ENCODE data around the gene CDH23. TPM values are rescaled to one million over a fixed set of nuclear protein-coding genes. Genes with fewer than 3 reads are reported as not detected.

The CDH23 gene
- total RNA-seq, 1 experiment from 2014 or later: 7.8 TPM

DNA sequence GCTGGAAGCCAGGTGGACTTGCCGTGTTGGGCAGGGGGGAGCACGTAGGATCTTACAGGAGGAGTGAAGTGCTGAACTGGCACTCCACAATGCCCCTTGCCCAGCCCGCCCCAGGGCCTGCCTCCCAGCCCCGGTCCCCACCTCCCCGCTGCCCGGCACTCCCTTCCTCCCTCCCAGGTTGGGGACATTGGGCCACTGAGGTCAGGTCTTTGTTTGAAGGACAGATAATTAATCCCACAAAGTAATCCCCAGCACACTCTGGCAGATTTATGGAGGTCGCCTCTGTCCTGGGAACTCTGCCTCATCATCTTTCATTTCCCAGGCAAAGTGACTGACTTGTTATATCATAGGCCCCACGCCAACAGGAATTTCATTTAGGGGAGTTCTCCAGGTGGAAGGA lies 200.0 kb downstream of the CDH23 start:
- H3K9me2 ChIP-seq (ENCODE audit: insufficient read depth): no peaks in the 10 kb centered on the region
- H3K27ac ChIP-seq: no peak overlapping the region
- no peaks in the 10 kb centered on the region for H3F3A ChIP-seq (ENCODE audit: insufficient read depth, low read depth)
- intact Hi-C loops (cut with micrococcal nuclease; ENCODE audit: unreplicated experiment): no loop called here
- H3K4me3 ChIP-seq: no peak overlapping the region
- H3K4me2 ChIP-seq: no peak overlapping the region
- H3K27me3 ChIP-seq (ENCODE audit: insufficient read depth, low read depth): no peaks in the 10 kb centered on the region
- ChIA-PET POLR2A (ENCODE audit: unreplicated experiment) (no interaction called here), CTCF (no interaction called here)
- DNase-seq: no peak
- no peaks in the 10 kb centered on the region for H3K36me3 ChIP-seq (ENCODE audit: low read depth)
- no peaks in the 10 kb centered on the region for H3K9me3 ChIP-seq (ENCODE audit: insufficient read depth, low read depth)
- no TSS peak for BruUV-seq (replicated peaks)
- H4K20me1 ChIP-seq (ENCODE audit: insufficient read depth): no peaks in the 10 kb centered on the region
- H2AFZ ChIP-seq: no peak overlapping the region
- no peaks in the 10 kb centered on the region for H3K79me2 ChIP-seq (ENCODE audit: low read depth)
- TF ChIP-seq EZH2 (IDR thresholded peaks at IDR 0.05; ENCODE audit: low read depth): no peak
- no peak for TF ChIP-seq CTCF (conservative IDR thresholded peaks at IDR 0.05)
- no peaks in the 10 kb centered on the region for H3K4me1 ChIP-seq (replicated peaks; ENCODE audit: insufficient read depth)

GRCh38 chr10:71597821-71598498 lies 201.2 kb downstream of the CDH23 start:
- Histone ChIP-seq H3F3A (ENCODE audit: insufficient read depth, low read depth) (no peaks in the 10 kb centered on the region), H3K9me3 (ENCODE audit: insufficient read depth, low read depth) (no peaks in the 10 kb centered on the region), H3K4me2 (no peak overlapping the region), H3K79me2 (ENCODE audit: low read depth) (no peaks in the 10 kb centered on the region), H3K4me3 (no peak overlapping the region), H3K27ac (no peak overlapping the region), H3K9me2 (ENCODE audit: insufficient read depth) (no peaks in the 10 kb centered on the region), H4K20me1 (ENCODE audit: insufficient read depth) (no peaks in the 10 kb centered on the region), H2AFZ (no peak overlapping the region), H3K27me3 (ENCODE audit: insufficient read depth, low read depth) (no peaks in the 10 kb centered on the region), H3K4me1 (replicated peaks; ENCODE audit: insufficient read depth) (no peaks in the 10 kb centered on the region), H3K36me3 (ENCODE audit: low read depth) (no peaks in the 10 kb centered on the region)
- no peak for DNase-seq
- CTCF ChIA-PET: interaction anchor here (1.0 kb wide), 1 partner anchor 99 kb away, joined by 7 read pairs; no protein-coding TSS in a partner anchor
- TF ChIP-seq EZH2 (IDR thresholded peaks at IDR 0.05; ENCODE audit: low read depth) (no peak), CTCF (conservative IDR thresholded peaks at IDR 0.05) (no peak)
- no TSS peak for BruUV-seq (replicated peaks)
- POLR2A ChIA-PET (ENCODE audit: unreplicated experiment): no interaction called here
- intact Hi-C loops (cut with micrococcal nuclease; ENCODE audit: unreplicated experiment): no loop called here

DNA sequence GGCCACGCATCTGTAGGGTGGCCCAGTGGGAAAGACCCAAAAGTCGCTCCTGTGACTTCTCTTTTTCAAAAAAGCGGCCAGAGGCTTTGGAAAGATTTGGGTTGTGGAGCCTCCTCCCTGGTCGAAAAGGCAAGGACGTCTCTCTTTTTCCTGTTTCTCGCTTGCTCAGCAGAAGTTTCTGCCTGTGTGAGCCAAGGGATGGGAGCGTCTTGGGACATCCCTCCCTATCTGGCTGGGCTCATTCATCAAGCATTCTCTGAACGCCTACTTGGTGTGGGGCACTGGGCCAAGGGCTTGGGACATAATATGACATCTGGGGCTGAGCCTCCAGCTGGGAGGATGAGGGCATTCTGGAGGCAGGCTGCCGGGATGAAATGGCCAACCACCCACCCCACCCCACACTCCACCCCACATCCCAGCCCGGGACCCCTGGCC lies 201.9 kb downstream of the CDH23 start:
- no peaks in the 10 kb centered on the region for H3K4me1 ChIP-seq (replicated peaks; ENCODE audit: insufficient read depth)
- no peak for DNase-seq
- no peak overlapping the region for H3K4me3 ChIP-seq
- no peak overlapping the region for H2AFZ ChIP-seq
- BruUV-seq (replicated peaks): no TSS peak
- H3K4me2 ChIP-seq: no peak overlapping the region
- no peak overlapping the region for H3K27ac ChIP-seq
- H3K79me2 ChIP-seq (ENCODE audit: low read depth): no peaks in the 10 kb centered on the region
- no peaks in the 10 kb centered on the region for H3K9me2 ChIP-seq (ENCODE audit: insufficient read depth)
- H4K20me1 ChIP-seq (ENCODE audit: insufficient read depth): no peaks in the 10 kb centered on the region
- ChIA-PET CTCF (no interaction called here), POLR2A (ENCODE audit: unreplicated experiment) (no interaction called here)
- H3K9me3 ChIP-seq (ENCODE audit: insufficient read depth, low read depth): no peaks in the 10 kb centered on the region
- TF ChIP-seq EZH2 (IDR thresholded peaks at IDR 0.05; ENCODE audit: low read depth) (no peak), CTCF (conservative IDR thresholded peaks at IDR 0.05) (no peak)
- intact Hi-C loops (cut with micrococcal nuclease; ENCODE audit: unreplicated experiment): no loop called here
- no peaks in the 10 kb centered on the region for H3K27me3 ChIP-seq (ENCODE audit: insufficient read depth, low read depth)
- H3F3A ChIP-seq (ENCODE audit: insufficient read depth, low read depth): no peaks in the 10 kb centered on the region
- no peaks in the 10 kb centered on the region for H3K36me3 ChIP-seq (ENCODE audit: low read depth)
